GM21390 (cell line): ENCODE measurements around the gene C9orf85.
"Not testable (repeated sequence)": the region's sequence is repeated elsewhere in the genome, so short reads cannot be mapped to it uniquely, and the experiment has no call there.

Experiments
- ATAC-seq: cut with Tn5 transposase; IDR thresholded peaks from one replicate; pipeline ENCODE4 v1.9.1; 2021; ENCODE audit not compliant: unreplicated experiment

C9orf85 gene

GRCh38 chr9:71911061-71911907 is at the start of gene C9orf85, which contains the start of gene ABHD17B:
Gene C9orf85 (plus strand): TSS chr9:71911639. CDS start chr9:71911735, 96 bp downstream.
Gene ABHD17B (minus strand): TSS chr9:71911193. CDS start chr9:71875080, 36,113 bp downstream.
- ATAC-seq, result peak; percentile 90

- no peak for ATAC-seq
These were observed 47.8 kb upstream of the C9orf85 start for GRCh38 chr9:71863631-71864030.

GRCh38 chr9:71875345-71875744 is 36.1 kb upstream of the C9orf85 start:
- ATAC-seq, result no peak

- no peak for ATAC-seq
These were observed 35.3 kb upstream of the C9orf85 start for GRCh38 chr9:71876106-71876505.

GRCh38 chr9:71876829-71877228 is 34.6 kb upstream of the C9orf85 start:
- ATAC-seq, result no peak

- no peak for ATAC-seq
These were observed 32.8 kb upstream of the C9orf85 start for GRCh38 chr9:71878327-71879274.

GRCh38 chr9:71879644-71880174 is 31.7 kb upstream of the C9orf85 start:
- ATAC-seq, result no peak

GRCh38 chr9:71884005-71884404 is 27.4 kb upstream of the C9orf85 start:
- no peak for ATAC-seq

- ATAC-seq, result no peak
These were observed 26.0 kb upstream of the C9orf85 start for GRCh38 chr9:71885467-71885866.

GRCh38 chr9:71886015-71886414 is 25.4 kb upstream of the C9orf85 start:
- no peak for ATAC-seq

GRCh38 chr9:71886541-71886940 is 24.9 kb upstream of the C9orf85 start:
- no peak for ATAC-seq

GRCh38 chr9:71887362-71887761 is 24.1 kb upstream of the C9orf85 start:
- ATAC-seq, result no peak

GRCh38 chr9:71890042-71890679 is 21.3 kb upstream of the C9orf85 start:
- ATAC-seq, result no peak

- ATAC-seq, result peak; percentile 41
These were observed 19.8 kb upstream of the C9orf85 start for GRCh38 chr9:71891557-71892189.

GRCh38 chr9:71895117-71895516 is 16.3 kb upstream of the C9orf85 start:
- peak; percentile 41 for ATAC-seq

- ATAC-seq, result no peak
These were observed 15.5 kb upstream of the C9orf85 start for GRCh38 chr9:71895955-71896354.

- ATAC-seq, result no peak
These were observed 14.7 kb upstream of the C9orf85 start for GRCh38 chr9:71896761-71897160.

GRCh38 chr9:71897577-71897976 is 13.9 kb upstream of the C9orf85 start:
- ATAC-seq, result peak; percentile 55

- not testable (repeated sequence) for ATAC-seq
These were observed 12.7 kb upstream of the C9orf85 start for GRCh38 chr9:71898756-71899155.
